H1 (cell line): Measurements from ENCODE around the gene GNAT1. TPM values are rescaled to one million over a fixed set of nuclear protein-coding genes. Genes with fewer than 3 reads are reported as not detected.

Experiments
- BCL11A ChIP-seq, 2 experiments: IDR thresholded peaks; one replicate each; pipeline ENCODE4 v1.6.1; 2011; ENCODE audit warnings: low read depth in 2 of 2, low read length in 2 of 2, mild to moderate bottlenecking in 2 of 2
- CBX5 ChIP-seq: fragments of 300-800, 300-1000 bp; sonication (generic); IDR thresholded peaks from 2 replicates; pipeline ENCODE4 v1.7.1; 2016; ENCODE audit warnings: antibody characterized with exemption, low read length, low read depth
- CREB1 ChIP-seq: IDR thresholded peaks from 2 replicates; pipeline ENCODE4 v1.6.1; 2012; ENCODE audit warnings: inconsistent platforms
- CTBP2 ChIP-seq: IDR thresholded peaks from 2 replicates; pipeline ENCODE4 v1.7.0; 2011; ENCODE audit warnings: borderline replicate concordance, mild to moderate bottlenecking, moderate library complexity, mixed read lengths, low read length; ENCODE audit not compliant: insufficient read depth, insufficient read length
- EGR1 ChIP-seq: IDR thresholded peaks from 2 replicates; pipeline ENCODE4 v1.6.1; 2011; ENCODE audit warnings: low read depth, low read length, borderline replicate concordance
- EZH2 ChIP-seq: fragments of 200-600 bp; sonication (generic); IDR thresholded peaks from 2 replicates; pipeline ENCODE4 v1.7.1; 2012; ENCODE audit warnings: low read depth, mild to moderate bottlenecking, moderate library complexity, low read length, inconsistent platforms; ENCODE audit not compliant: severe bottlenecking
- MAFK ChIP-seq: IDR thresholded peaks from 2 replicates; pipeline ENCODE4 v1.6.1; 2012; ENCODE audit warnings: low read depth, mild to moderate bottlenecking, improper control_type of control experiment, low read length
- RBBP5 ChIP-seq: IDR thresholded peaks from 2 replicates; pipeline ENCODE4 v1.7.1; 2012; ENCODE audit warnings: low read depth, mild to moderate bottlenecking, inconsistent platforms, low read length, moderate library complexity, borderline replicate concordance
- RNF2 ChIP-seq: fragments of 200-900, 300-1000 bp; sonication (generic); IDR thresholded peaks from 2 replicates; pipeline ENCODE4 v1.7.1; 2016; ENCODE audit warnings: borderline replicate concordance, low read depth, mild to moderate bottlenecking, antibody characterized with exemption, low read length; ENCODE audit not compliant: poor library complexity, severe bottlenecking; ENCODE audit errors: missing control alignments
- SAP30 ChIP-seq: fragments of 300-600 bp; sonication (generic); IDR thresholded peaks from 2 replicates; pipeline ENCODE4 v1.7.1; 2012; ENCODE audit warnings: low read length, moderate library complexity, mild to moderate bottlenecking, inconsistent platforms; ENCODE audit not compliant: insufficient read depth, insufficient replicate concordance
- SIX5 ChIP-seq: IDR thresholded peaks from 2 replicates; pipeline ENCODE4 v1.6.1; 2011; ENCODE audit warnings: mild to moderate bottlenecking, low read depth, low read length
- SUZ12 ChIP-seq: fragments of 200-600 bp; sonication (generic); IDR thresholded peaks from 2 replicates; pipeline ENCODE4 v1.6.1; 2012; ENCODE audit warnings: mild to moderate bottlenecking, inconsistent platforms, low read length, moderate library complexity, mixed read lengths
- TAF7 ChIP-seq: optimal IDR thresholded peaks from 2 replicates; pipeline ENCODE3; 2011; ENCODE audit warnings: low read depth, mild to moderate bottlenecking, inconsistent platforms, low read length, moderate library complexity, borderline replicate concordance
- TEAD4 ChIP-seq: IDR thresholded peaks from 2 replicates; pipeline ENCODE4 v1.6.1; 2012; ENCODE audit warnings: low read depth, low read length, inconsistent platforms, mixed read lengths
- USF2 ChIP-seq: IDR thresholded peaks from 2 replicates; pipeline ENCODE4 v1.6.1; 2011; ENCODE audit warnings: low read length, improper control_type of control experiment
- polyA plus RNA-seq, 7 experiments: library from polyadenylated mRNA; depleted of rRNA in 3 of 7; stranded (reverse) in 5 of 7; unstranded in 2 of 7; fragments of >200 nt in 5 of 7; fragments of 200-250 nt in 2 of 7; gene quantifications; 1 replicate in 5 of 7; 2 replicates in 1 of 7; 4 replicates in 1 of 7; pipeline versions ENCODE4 v1.2.1 to v1.2.3, GENCODE V29; 2011 to 2013; ENCODE audit warnings: missing spikeins in 2 of 7, mixed read lengths in 2 of 7
- total RNA-seq: library from RNA; stranded (reverse); fragmentation: NEBNext Ultra II Directional; extraction: Animal tissue kit (Norgen Biotek cat#: 25700); gene quantifications from 2 replicates; pipeline ENCODE4 v1.2.1, GENCODE V29; 2021

GNAT1 gene
- total and polyA plus RNA-seq, 2 of the 8 experiments (the other 6 are each of a cell fraction or from before 2014, with no cell fraction given), result 0.08 TPM; not detected in 1

GRCh38 chr3:50226888-50227389, 35.5 kb downstream of the GNAT1 start (continued):
- TF ChIP-seq RNF2, result peak; percentile 54
- no peak for TF ChIP-seq USF2
- no peak for TF ChIP-seq TEAD4
- TF ChIP-seq CREB1, result no peak
- TF ChIP-seq MAFK, result no peak
- peak; percentile 34 for TF ChIP-seq EZH2
- no peak for TF ChIP-seq CBX5
- TF ChIP-seq SUZ12, result no peak
- TF ChIP-seq CTBP2, result no peak
- no peak for TF ChIP-seq SIX5
- no peak for TF ChIP-seq EGR1
- TF ChIP-seq BCL11A (IDR thresholded peaks at IDR 0.05; ENCODE audit: low read depth in 2 of 2, low read length in 2 of 2), result no peak
- TF ChIP-seq SAP30, result no peak
- TF ChIP-seq RBBP5, result no peak
- no peak for TF ChIP-seq TAF7
